Loucy (cell line): ENCODE results near the gene CNTN4.

Source experiments
- H2AFZ ChIP-seq: fragments of 200-600 bp; sonication (generic); 2 replicates; pipeline ENCODE4 v1.6.0; 2016; ENCODE audit warnings: antibody characterized with exemption, mild to moderate bottlenecking, low read length, moderate library complexity
- H3F3A ChIP-seq: fragments of 200-600 bp; 2 replicates; pipeline ENCODE4 v1.6.0; 2016; ENCODE audit warnings: antibody characterized with exemption, low read depth, mild to moderate bottlenecking
- H3K27me3 ChIP-seq: fragments of 200-600 bp; sonication (generic); 2 replicates; pipeline ENCODE4 v1.6.1; 2014; ENCODE audit warnings: low read length, mild to moderate bottlenecking; ENCODE audit not compliant: insufficient read depth, poor library complexity, severe bottlenecking
- H3K36me3 ChIP-seq: fragments of 200-600 bp; sonication (generic); 2 replicates; pipeline ENCODE4 v1.6.1; 2016; ENCODE audit warnings: low read length; ENCODE audit not compliant: insufficient read depth
- H3K4me1 ChIP-seq: fragments of 200-600 bp; sonication (generic); 2 replicates; pipeline ENCODE4 v1.5.1; 2014; ENCODE audit warnings: low read length, mild to moderate bottlenecking; ENCODE audit not compliant: insufficient read depth, poor library complexity, severe bottlenecking
- H3K4me2 ChIP-seq: fragments of 200-600 bp; sonication (generic); 2 replicates; pipeline ENCODE4 v1.6.0; 2014; ENCODE audit warnings: antibody characterized with exemption, low read length, low read depth, mild to moderate bottlenecking; ENCODE audit not compliant: poor library complexity, severe bottlenecking
- H3K4me3 ChIP-seq: fragments of 200-600 bp; sonication (generic); 2 replicates; pipeline ENCODE4 v1.5.1; 2014; ENCODE audit warnings: low read length, mild to moderate bottlenecking, mixed read lengths; ENCODE audit not compliant: poor library complexity, severe bottlenecking
- H3K79me2 ChIP-seq: fragments of 200-600 bp; sonication (generic); 2 replicates; pipeline ENCODE4 v1.6.1; 2014; ENCODE audit warnings: low read length; ENCODE audit not compliant: insufficient read depth
- H3K9ac ChIP-seq: fragments of 200-600 bp; sonication (generic); 2 replicates; pipeline ENCODE4 v1.6.0; 2014; ENCODE audit warnings: mild to moderate bottlenecking, low read depth, low read length, moderate library complexity; ENCODE audit not compliant: poor library complexity, severe bottlenecking
- H3K9me2 ChIP-seq: fragments of 200-600 bp; sonication (generic); replicated peaks from 2 replicates; pipeline ENCODE4 v1.6.1; 2016; ENCODE audit warnings: low read depth, low read length, mixed read lengths
- H3K9me3 ChIP-seq: fragments of 200-600 bp; sonication (generic); 2 replicates; pipeline ENCODE4 v1.6.1; 2014; ENCODE audit warnings: mild to moderate bottlenecking, antibody characterized with exemption, low read length, low read depth; ENCODE audit not compliant: insufficient read depth
- H4K20me1 ChIP-seq: fragments of 200-600 bp; sonication (generic); 2 replicates; pipeline ENCODE4 v1.6.0; 2014; ENCODE audit warnings: antibody characterized with exemption, low read length, mild to moderate bottlenecking; ENCODE audit not compliant: insufficient read depth, poor library complexity, severe bottlenecking
- CTCF ChIP-seq: fragments of 200-600 bp; sonication (generic); conservative IDR thresholded peaks from 2 replicates; pipeline ENCODE4 v1.5.1; 2014; ENCODE audit warnings: mild to moderate bottlenecking, antibody characterized with exemption, low read length
- EZH2phosphoT487 ChIP-seq: fragments of 200-600 bp; IDR thresholded peaks from 2 replicates; pipeline ENCODE4 v1.6.1; 2018; ENCODE audit warnings: antibody characterized with exemption, mild to moderate bottlenecking, moderate library complexity, borderline replicate concordance

Gene CNTN4

GRCh38 chr3:2599471-2599870 lies 500.8 kb downstream of the CNTN4 start:
- Histone ChIP-seq H3K9me3 (no peaks in the 10 kb centered on the region), H3K9ac (no peak overlapping the region), H3K4me3 (no peak overlapping the region), H3K4me1 (no peaks in the 10 kb centered on the region), H2AFZ (no peak overlapping the region), H3K4me2 (no peak overlapping the region), H4K20me1 (no peaks in the 10 kb centered on the region), H3K27me3 (no peaks in the 10 kb centered on the region), H3K79me2 (no peaks in the 10 kb centered on the region), H3K36me3 (no peaks in the 10 kb centered on the region), H3F3A (no peaks in the 10 kb centered on the region), H3K9me2 (0 out of 2 replicates have a peak, but pooled peaks cover 4% of the 10 kb centered on the region)
- no peak for TF ChIP-seq EZH2phosphoT487

- H3K27me3 ChIP-seq = no peaks in the 10 kb centered on the region
- no peaks in the 10 kb centered on the region for H3K36me3 ChIP-seq
- H3K4me3 ChIP-seq = no peak overlapping the region
- H3F3A ChIP-seq = no peaks in the 10 kb centered on the region
- H3K9ac ChIP-seq = no peak overlapping the region
- no peak overlapping the region for H3K4me2 ChIP-seq
- TF ChIP-seq EZH2phosphoT487 (no peak), CTCF (no peak)
- H4K20me1 ChIP-seq = no peaks in the 10 kb centered on the region
- H3K9me2 ChIP-seq = no peaks in the 10 kb centered on the region
- no peaks in the 10 kb centered on the region for H3K79me2 ChIP-seq
- H3K4me1 ChIP-seq = no peaks in the 10 kb centered on the region
- no peaks in the 10 kb centered on the region for H3K9me3 ChIP-seq
- no peak overlapping the region for H2AFZ ChIP-seq
These were observed 505.1 kb downstream of the CNTN4 start for GRCh38 chr3:2603692-2604289.

GRCh38 chr3:2614578-2614977 lies 515.9 kb downstream of the CNTN4 start:
- H3K9me3 ChIP-seq = no peaks in the 10 kb centered on the region
- H3K9ac ChIP-seq = no peak overlapping the region
- H3K9me2 ChIP-seq = no peaks in the 10 kb centered on the region
- H3K79me2 ChIP-seq = no peaks in the 10 kb centered on the region
- no peak overlapping the region for H3K4me2 ChIP-seq
- no peak overlapping the region for H2AFZ ChIP-seq
- H3K27me3 ChIP-seq = no peaks in the 10 kb centered on the region
- no peak overlapping the region for H3K4me3 ChIP-seq
- H3K4me1 ChIP-seq = no peaks in the 10 kb centered on the region
- H4K20me1 ChIP-seq = no peaks in the 10 kb centered on the region
- TF ChIP-seq EZH2phosphoT487 (no peak), CTCF (no peak)
- no peaks in the 10 kb centered on the region for H3K36me3 ChIP-seq
- no peaks in the 10 kb centered on the region for H3F3A ChIP-seq

- Histone ChIP-seq H4K20me1 (no peaks in the 10 kb centered on the region), H3F3A (no peaks in the 10 kb centered on the region), H3K9ac (no peak overlapping the region), H3K9me3 (no peaks in the 10 kb centered on the region), H3K27me3 (no peaks in the 10 kb centered on the region), H2AFZ (no peak overlapping the region), H3K4me3 (no peak overlapping the region), H3K9me2 (no peaks in the 10 kb centered on the region), H3K36me3 (no peaks in the 10 kb centered on the region), H3K79me2 (no peaks in the 10 kb centered on the region), H3K4me2 (no peak overlapping the region), H3K4me1 (no peaks in the 10 kb centered on the region)
- TF ChIP-seq EZH2phosphoT487 (no peak), CTCF (no peak)
These were observed 516.4 kb downstream of the CNTN4 start for GRCh38 chr3:2615080-2615479.
